Measurements from ENCODE around the gene TOGARAM2. TPM values are rescaled to one million over a fixed set of nuclear protein-coding genes. Genes with fewer than 3 reads are reported as not detected.

TOGARAM2 gene
- total RNA-seq, 2 experiments from 2014 or later: 2.7 to 3.3 TPM

- intact Hi-C loops (cut with DNase I, micrococcal nuclease): no loop called here
- no peaks in the 10 kb centered on the region for H3K4me1 Mint-ChIP-seq
- no peak overlapping the region for H3K4me3 Mint-ChIP-seq
- H3K27ac Mint-ChIP-seq: no peak overlapping the region
- POLR2A ChIA-PET: no interaction called here
- no peak for DNase-seq
- CTCF ChIA-PET: interaction anchor here (0.6 kb wide), 1 partner anchor 473 kb away, joined by 3 read pairs; no protein-coding TSS in a partner anchor
- no peak for ATAC-seq
- no peaks in the 10 kb centered on the region for H3K36me3 Mint-ChIP-seq (ENCODE audit: low read depth)
- no peaks in the 10 kb centered on the region for H3K27me3 Mint-ChIP-seq
- no peaks in the 10 kb centered on the region for H3K9me3 Mint-ChIP-seq (ENCODE audit: low read depth)
Observed at GRCh38 chr2:29066997-29067605, 86.0 kb downstream of the TOGARAM2 start.

DNA sequence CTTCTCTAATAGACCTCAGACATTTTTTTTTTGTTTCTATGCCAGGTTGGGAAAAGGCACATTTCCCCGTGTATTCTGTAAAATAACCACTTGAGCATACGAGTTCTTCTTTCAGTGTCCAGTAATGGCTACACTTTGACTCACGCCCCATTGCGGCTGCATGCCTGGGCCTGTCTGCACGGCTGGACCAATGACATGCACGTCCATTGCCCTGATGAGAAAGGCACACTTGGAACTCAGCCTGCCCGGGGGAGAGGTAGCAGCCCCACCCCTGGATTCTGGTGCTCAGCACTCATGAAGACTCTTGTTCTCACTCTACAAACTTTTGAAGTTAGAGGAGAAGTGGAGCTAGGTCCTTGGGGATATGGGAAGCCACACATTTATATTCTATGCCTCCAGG, 87.4 kb downstream of the TOGARAM2 start:
- Mint-ChIP-seq H3K27ac (no peak overlapping the region), H3K9me3 (ENCODE audit: low read depth) (no peaks in the 10 kb centered on the region), H3K36me3 (ENCODE audit: low read depth) (no peaks in the 10 kb centered on the region), H3K4me3 (no peak overlapping the region), H3K4me1 (no peaks in the 10 kb centered on the region), H3K27me3 (no peaks in the 10 kb centered on the region)
- no peak for ATAC-seq
- intact Hi-C loops (cut with DNase I, micrococcal nuclease): no loop called here
- POLR2A ChIA-PET: no interaction called here
- DNase-seq: no peak
- CTCF ChIA-PET: no interaction called here

DNA sequence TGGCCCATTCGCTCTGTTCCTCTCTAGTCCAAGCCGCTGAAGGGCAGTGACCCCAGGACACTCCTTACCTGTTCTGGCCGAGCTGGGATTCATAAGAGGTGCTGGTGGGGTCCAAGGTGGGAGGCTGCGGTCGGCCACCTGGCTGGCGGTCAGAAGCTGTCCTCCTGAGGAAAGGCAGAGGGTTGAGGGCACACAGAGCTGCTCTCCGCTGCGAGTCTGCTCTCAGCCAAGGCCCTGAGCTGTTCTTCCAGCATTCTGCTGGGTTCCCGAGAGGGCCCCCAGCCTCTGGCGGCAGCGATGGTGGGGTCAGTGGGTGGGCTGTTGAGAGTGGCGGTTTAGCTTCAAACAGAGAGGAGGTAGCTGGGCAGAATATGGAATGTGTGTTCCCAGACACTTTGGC, 89.4 kb downstream of the TOGARAM2 start:
- Mint-ChIP-seq H3K27me3 (no peaks in the 10 kb centered on the region), H3K9me3 (ENCODE audit: low read depth) (no peaks in the 10 kb centered on the region), H3K4me3 (no peak overlapping the region), H3K27ac (no peak overlapping the region), H3K4me1 (no peaks in the 10 kb centered on the region), H3K36me3 (ENCODE audit: low read depth) (no peaks in the 10 kb centered on the region)
- ATAC-seq (no peak), DNase-seq (no peak)
- intact Hi-C loops (cut with DNase I, micrococcal nuclease): no loop called here
- POLR2A ChIA-PET: no interaction called here
- CTCF ChIA-PET: interaction anchor here (1.2 kb wide), 1 partner anchor 16 kb away, joined by 3 read pairs; no protein-coding TSS in a partner anchor

DNA sequence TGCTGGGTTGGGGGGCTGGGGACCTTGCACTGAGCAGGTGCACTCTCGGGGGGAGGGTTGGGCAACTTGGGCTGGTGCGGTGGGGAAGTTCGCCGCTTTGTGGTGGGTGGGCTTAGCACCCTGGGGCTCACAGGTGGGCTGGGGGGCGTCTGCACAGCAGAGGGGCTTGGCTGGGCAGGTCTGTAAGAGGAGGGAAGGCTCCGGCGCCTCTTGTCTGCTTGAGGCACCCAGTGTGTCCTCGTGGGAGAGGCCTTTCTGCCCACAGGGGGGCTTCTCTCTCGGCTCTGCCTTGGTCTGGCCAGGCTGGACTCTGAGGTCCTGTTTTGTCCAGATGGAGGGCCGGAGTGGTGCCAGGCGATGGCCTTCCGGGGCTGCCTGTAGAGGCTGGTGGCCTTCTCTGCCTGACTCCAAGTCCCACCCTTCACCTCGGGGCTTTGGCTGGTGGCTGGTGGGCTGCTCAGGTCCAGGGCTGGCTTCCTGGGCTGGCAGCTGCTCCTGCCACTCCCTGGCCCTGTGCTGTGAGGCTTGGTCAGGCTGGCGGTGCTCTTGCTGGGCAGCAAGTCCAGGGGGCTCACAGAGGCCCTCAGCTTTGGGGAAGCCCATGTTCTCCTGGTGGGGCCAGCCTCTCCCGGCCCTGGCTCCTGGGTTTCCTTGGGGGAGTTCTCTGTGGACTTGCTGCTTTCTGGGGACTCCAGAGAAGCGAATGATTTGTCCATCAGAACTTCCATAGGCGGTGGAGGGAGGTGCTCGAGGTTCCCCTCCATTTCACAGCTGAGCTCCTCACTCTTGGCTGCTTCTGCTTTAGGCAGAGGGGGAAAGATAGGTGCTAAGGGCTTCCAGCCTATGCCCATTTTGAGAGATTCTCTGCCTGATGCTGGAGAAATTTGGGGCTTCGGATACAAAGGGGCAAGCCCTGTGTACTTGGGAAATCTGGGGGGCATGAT, 90.2 kb downstream of the TOGARAM2 start:
- CTCF ChIA-PET: no interaction called here
- no peak for DNase-seq
- POLR2A ChIA-PET: no interaction called here
- Mint-ChIP-seq H3K36me3 (ENCODE audit: low read depth) (no peaks in the 10 kb centered on the region), H3K4me1 (no peaks in the 10 kb centered on the region), H3K27ac (no peak overlapping the region), H3K27me3 (no peaks in the 10 kb centered on the region), H3K9me3 (ENCODE audit: low read depth) (no peaks in the 10 kb centered on the region), H3K4me3 (no peak overlapping the region)
- ATAC-seq: no peak
- intact Hi-C loops (cut with DNase I, micrococcal nuclease): no loop called here

DNA sequence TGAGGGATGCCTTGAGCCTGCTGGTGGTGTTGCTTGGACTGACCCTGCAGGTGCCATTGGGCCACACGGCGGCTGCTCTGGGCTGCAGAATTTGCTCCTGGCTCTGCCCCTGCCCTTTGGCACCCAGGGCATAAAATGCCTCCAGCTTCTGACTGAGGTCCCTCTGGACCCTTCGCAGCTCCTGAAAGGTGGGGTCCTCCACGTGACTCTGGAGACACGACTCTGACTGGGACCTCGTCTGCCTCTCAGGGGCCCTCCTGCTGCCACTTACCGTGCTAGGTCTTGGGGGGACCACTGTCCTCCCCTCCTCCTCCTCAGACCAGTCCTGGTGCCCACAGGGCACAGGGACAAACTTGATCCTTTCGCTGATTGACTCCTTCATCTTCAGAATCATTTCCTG, 91.2 kb downstream of the TOGARAM2 start:
- no peak overlapping the region for H3K27ac Mint-ChIP-seq
- POLR2A ChIA-PET: no interaction called here
- ATAC-seq (no peak), DNase-seq (no peak)
- H3K27me3 Mint-ChIP-seq: no peaks in the 10 kb centered on the region
- no peaks in the 10 kb centered on the region for H3K9me3 Mint-ChIP-seq (ENCODE audit: low read depth)
- H3K4me3 Mint-ChIP-seq: no peak overlapping the region
- CTCF ChIA-PET: no interaction called here
- no peaks in the 10 kb centered on the region for H3K36me3 Mint-ChIP-seq (ENCODE audit: low read depth)
- intact Hi-C loops (cut with DNase I, micrococcal nuclease): no loop called here
- no peaks in the 10 kb centered on the region for H3K4me1 Mint-ChIP-seq

GRCh38 chr2:29072971-29073725, 92.0 kb downstream of the TOGARAM2 start:
- Mint-ChIP-seq H3K27ac (no peak overlapping the region), H3K27me3 (no peaks in the 10 kb centered on the region), H3K9me3 (ENCODE audit: low read depth) (no peaks in the 10 kb centered on the region), H3K4me3 (no peak overlapping the region), H3K4me1 (no peaks in the 10 kb centered on the region), H3K36me3 (ENCODE audit: low read depth) (no peaks in the 10 kb centered on the region)
- no peak for ATAC-seq
- intact Hi-C loops (cut with DNase I, micrococcal nuclease): no loop called here
- ChIA-PET POLR2A (no interaction called here), CTCF (interaction anchor here (0.6 to 0.7 kb wide), 2 partner anchors 59 to 129 kb away, joined by 3 to 5 read pairs; no protein-coding TSS in a partner anchor)
- no peak for DNase-seq

- CTCF ChIA-PET: interaction anchor here (0.6 to 0.7 kb wide), 2 partner anchors 60 to 128 kb away, joined by 3 to 5 read pairs; no protein-coding TSS in a partner anchor
- Mint-ChIP-seq H3K9me3 (ENCODE audit: low read depth) (no peaks in the 10 kb centered on the region), H3K27ac (no peak overlapping the region), H3K4me1 (no peaks in the 10 kb centered on the region), H3K4me3 (no peak overlapping the region), H3K27me3 (no peaks in the 10 kb centered on the region), H3K36me3 (ENCODE audit: low read depth) (no peaks in the 10 kb centered on the region)
- POLR2A ChIA-PET: no interaction called here
- intact Hi-C loops (cut with DNase I, micrococcal nuclease): no loop called here
- ATAC-seq (no peak), DNase-seq (no peak)
Observed at GRCh38 chr2:29073933-29074332, 92.8 kb downstream of the TOGARAM2 start.

DNA sequence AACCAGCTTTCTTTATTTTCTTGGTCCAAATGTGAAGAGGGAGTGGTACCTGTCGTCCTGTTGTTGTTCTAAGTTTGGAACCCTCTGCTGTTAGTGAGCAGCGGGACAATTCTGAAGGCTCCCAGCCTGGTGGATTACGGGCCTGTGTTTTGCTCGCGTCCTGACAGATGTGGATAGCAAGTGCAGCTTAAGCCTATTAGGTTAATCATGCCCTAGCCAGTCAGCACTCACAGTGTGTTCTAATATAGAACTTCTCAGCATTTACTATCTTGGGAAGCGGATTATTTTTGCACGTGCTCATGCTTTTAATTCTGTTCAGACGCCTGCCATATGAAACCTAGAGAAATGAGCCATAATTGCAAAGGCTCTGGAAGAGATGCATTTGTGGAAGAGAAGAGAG, 93.3 kb downstream of the TOGARAM2 start, which contains the start of gene PCARE:
PCARE (minus strand) TSS at position 113 of the 400 bp plus-strand sequence. CDS start 262 bp downstream, outside the sequence.
- CTCF ChIA-PET: interaction anchor here (0.5 kb wide), 1 partner anchor 336 kb away, joined by 3 read pairs; no protein-coding TSS in a partner anchor
- POLR2A ChIA-PET: no interaction called here

DNA sequence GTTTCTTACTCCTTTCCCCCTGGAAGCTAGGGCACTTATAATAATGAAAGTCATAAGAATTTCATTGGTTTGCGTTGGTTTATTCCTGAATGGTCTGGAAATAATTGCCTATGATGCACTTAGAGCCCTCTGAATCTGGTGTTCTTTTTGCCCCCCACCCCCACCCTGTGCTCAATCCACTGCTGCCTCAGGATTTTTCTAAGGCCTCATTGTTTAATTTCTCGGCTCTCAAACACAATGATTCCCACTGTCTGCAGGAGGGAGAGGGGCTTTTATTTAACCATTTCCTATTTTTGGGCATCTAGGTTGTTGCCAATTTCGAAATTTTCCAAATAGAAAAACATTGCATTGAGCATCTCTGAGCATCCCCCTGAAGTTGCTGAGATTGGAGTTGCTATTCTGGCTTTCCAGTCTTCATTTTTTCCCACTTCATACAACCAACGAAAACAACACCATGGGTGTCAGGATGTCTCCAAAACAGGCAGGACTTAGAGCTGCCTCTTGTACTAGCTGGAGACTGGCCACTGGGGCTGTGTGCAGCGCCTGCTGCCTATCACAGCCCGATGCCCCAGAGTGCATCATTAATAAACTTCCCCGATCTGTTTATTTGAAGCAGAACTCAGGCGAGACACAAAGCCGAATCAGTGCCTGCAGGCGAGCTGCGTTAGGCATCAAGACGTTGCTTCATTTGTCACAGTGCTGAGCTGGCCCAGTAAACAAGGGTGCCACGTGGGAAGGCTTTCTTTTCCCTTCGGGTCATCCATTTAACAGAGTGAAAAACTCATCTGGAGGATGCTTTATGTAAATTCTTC, 95.0 kb downstream of the TOGARAM2 start:
- ATAC-seq (no peak), DNase-seq (no peak)
- Mint-ChIP-seq H3K4me1 (no peaks in the 10 kb centered on the region), H3K27me3 (no peaks in the 10 kb centered on the region), H3K9me3 (ENCODE audit: low read depth) (peaks cover 7% of the 10 kb centered on the region), H3K27ac (no peak overlapping the region), H3K36me3 (ENCODE audit: low read depth) (no peaks in the 10 kb centered on the region), H3K4me3 (no peak overlapping the region)
- intact Hi-C loops (cut with DNase I, micrococcal nuclease): no loop called here
- CTCF ChIA-PET: interaction anchor here (0.5 to 1.7 kb wide), 3 partner anchors 10 to 412 kb away, joined by 3 to 5 read pairs (median 4); no protein-coding TSS in a partner anchor
- POLR2A ChIA-PET: no interaction called here

More for the DNA sequence above, 93.3 kb downstream of the TOGARAM2 start, which contains the start of gene PCARE:
- ATAC-seq (no peak), DNase-seq (no peak)
- Mint-ChIP-seq H3K4me3 (no peak within 1 kb of the TSS), H3K27me3 (no peaks in the 10 kb centered on the region), H3K36me3 (ENCODE audit: low read depth) (no peaks in the 10 kb centered on the region), H3K27ac (no peak within 1 kb of the TSS), H3K4me1 (no peaks in the 10 kb centered on the region), H3K9me3 (ENCODE audit: low read depth) (peaks cover 5% of the 10 kb centered on the region)
- intact Hi-C loops (cut with DNase I, micrococcal nuclease): no loop called here

GRCh38 chr2:29079887-29080286, 98.8 kb downstream of the TOGARAM2 start:
- H3K27ac Mint-ChIP-seq: no peak overlapping the region
- no peaks in the 10 kb centered on the region for H3K4me1 Mint-ChIP-seq
- peaks cover 7% of the 10 kb centered on the region for H3K9me3 Mint-ChIP-seq (ENCODE audit: low read depth)
- H3K4me3 Mint-ChIP-seq: no peak overlapping the region
- ChIA-PET CTCF (no interaction called here), POLR2A (no interaction called here)
- DNase-seq (no peak), ATAC-seq (no peak)
- intact Hi-C loops (cut with DNase I, micrococcal nuclease): no loop called here
- no peaks in the 10 kb centered on the region for H3K36me3 Mint-ChIP-seq (ENCODE audit: low read depth)
- no peaks in the 10 kb centered on the region for H3K27me3 Mint-ChIP-seq

Data from activated CD4-positive, alpha-beta T cell treated with anti-CD3 and anti-CD28 coated beads for 36 hours (primary cell).